OCI-M2 (cell line): Measurements from ENCODE around the gene KRTAP10-12.

ENCODE experiments used
- DNase-seq: peaks from one replicate; lab custom pipeline; 2025; ENCODE audit not compliant: unreplicated experiment; lab: John Stamatoyannopoulos, UW

KRTAP10-12 gene

DNA sequence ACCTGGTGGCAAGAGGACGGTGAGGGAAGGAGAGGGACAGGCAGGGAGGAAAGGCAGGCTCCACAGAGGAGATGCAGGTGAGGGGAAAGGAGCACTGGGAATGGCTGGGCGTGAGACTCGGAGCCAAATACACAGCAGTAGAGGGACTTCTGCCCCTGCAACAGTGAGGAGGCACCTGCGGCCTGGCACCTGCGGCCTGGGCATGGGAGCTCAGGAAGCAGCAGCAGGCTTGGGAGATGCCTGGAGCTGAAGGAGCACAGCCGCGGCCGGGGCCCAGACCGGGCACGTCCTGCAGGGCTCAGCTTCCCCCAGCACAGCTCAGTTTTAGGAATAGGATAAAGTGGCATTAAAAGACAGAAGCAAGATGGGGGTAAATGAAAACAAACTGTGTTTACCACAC is 35.3 kb downstream of the KRTAP10-12 start:
- no peak for DNase-seq

DNA sequence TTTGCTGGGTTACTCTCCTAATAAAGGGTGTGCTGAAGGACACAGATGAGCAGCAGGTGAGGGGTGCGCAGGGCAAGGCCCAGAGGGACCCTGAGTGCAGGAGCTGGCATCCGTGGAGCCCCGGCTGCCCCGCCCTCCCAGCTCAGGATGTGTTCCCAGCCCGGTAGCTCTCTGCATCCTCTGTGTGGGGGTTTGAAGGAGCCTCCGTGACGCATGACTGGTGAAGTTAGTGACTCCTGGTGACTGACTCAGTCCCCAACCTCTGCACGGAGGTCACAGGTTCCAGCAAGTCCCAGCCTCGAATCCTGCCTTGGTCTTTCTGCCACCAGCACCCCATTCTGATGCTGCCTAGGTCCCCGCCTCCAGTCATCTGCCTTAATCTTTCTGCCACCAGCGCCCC is 36.0 kb downstream of the KRTAP10-12 start:
- no peak for DNase-seq

DNA sequence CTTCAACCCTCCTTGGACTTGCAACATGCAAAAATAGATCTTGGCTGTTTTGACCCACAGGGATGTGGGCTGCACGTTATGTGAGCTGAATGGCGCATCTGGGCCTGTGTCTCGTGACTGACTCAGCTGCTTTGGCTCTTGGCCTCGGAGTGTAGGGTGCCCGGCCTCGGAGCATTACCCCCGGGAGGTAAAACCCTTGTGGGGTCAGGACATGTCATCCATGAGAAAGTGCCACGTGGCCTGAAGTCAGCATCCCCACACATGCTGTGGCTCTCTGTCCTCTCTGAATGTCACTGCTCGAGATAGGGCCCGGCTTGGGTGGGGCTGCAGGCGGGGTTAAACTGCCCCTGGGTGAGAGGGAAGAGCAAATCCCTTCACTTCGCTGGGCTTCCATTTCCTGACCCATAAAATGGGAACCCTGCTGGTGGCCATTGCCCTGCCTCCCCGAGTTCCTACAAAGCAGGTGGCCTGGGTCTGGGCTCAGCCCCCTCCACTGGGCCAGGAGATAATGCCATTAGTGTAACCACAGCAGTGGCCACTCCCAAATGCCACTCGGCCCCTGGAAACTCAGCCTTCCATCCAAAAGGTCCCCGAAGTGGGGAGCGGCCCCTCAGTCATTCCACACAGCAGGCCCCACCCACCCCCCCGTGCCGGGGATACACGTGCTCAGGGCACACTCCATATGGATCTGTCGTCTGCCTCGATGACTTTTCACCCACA is 37.2 kb downstream of the KRTAP10-12 start:
- no peak for DNase-seq

DNA sequence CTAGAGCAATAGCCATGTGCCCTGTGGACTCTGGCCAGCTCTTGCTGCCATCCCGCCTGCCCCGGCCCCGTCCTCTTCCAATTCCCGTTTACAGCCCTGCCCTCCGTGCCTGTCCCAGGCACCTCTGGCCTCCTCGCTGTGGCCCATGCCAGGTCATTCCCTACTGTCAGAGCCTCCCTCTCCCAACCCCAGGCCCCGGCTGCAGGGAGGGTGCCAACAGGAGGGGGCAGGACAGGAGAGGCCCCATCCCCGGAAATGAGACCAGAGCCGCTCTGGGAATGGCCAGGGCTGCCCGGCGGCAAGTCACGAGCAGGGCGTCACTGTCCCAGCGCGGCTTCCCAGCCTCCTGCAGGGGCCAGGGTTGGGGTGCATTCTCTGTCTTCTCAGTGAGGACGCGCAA is 37.9 kb downstream of the KRTAP10-12 start:
- no peak for DNase-seq

DNA sequence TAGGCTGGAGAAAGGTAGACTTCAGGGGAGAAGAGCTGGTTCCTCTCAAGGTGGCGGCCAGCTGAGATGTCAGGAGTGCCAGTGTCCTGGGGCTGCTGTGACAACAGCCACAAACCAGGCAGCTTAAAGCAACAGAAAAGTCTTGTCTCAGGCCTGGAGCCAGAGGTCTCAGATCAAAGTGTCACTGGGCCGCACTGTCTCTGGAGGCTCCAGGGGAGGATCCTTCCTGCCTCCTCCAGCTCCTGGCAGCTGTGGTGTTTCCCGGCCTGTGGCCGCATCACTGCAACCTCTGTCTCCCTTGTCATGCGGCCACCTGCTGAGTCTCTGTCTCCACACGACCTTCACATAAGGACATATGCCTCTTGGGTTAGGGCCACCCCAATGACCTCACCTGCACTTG is 38.8 kb downstream of the KRTAP10-12 start:
- DNase-seq: no peak

DNA sequence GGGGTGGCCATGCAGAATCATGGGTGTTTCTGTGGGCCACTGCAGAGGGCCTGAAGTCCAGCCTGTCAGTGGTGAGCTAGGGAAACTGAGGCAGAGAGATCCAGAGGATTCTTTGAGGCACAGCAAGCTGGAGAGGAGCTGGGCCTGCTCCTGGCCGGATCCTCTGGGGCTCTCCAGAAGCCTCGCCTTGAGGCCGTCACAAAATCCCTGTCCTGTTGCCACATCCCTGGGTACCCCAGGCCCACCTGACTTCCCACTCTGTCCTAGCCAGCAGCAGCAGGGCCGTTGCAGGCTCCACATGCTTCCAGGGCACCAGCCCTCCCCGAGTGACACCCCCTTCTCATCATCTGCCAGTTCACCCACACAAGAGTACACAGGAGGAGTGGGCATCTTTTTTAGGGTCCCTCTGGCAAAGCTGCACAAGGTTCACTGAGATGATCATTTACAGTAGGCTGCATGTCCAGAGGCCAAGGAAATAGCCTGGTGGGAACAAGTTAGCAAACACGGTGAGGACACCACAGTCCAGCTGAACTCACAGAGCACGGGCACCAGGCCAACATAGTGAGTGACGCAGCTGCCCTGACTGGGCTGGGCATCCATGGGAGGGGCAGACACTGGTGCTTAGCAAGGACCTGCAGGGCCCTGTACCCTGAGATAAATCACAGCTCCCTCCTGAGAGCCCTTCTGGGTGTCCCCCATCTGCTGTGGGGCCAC is 39.5 kb downstream of the KRTAP10-12 start:
- DNase-seq: no peak

DNA sequence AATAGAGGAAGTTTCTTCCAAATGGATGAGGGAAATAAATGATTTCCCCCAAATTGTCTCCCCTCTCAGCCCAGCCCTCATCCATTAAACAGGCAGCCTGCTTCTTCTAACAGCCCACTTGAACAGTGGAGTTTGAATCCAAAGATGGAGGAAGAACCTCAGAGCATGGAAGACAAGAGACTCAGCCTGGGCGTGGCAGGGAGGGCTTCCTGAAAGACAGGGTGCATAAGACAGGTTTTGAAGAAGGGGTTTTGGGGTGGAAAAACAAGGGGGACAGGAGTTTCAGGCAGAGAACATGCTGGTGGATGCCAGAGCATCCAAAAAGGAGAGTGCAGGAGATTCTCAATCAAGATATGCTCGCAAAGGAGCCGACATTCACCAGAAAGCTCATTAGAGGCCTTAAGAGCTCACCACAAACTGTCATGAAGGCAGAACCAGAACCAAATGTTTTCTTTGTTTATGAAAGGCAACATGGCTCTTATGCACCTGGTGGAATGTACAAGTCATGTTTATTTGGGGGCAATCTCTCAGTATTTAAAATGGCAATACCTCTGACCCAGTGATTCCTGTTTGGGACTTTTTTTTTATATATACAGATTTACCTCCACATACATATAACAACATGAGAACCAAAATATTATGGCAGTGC is 40.9 kb downstream of the KRTAP10-12 start:
- DNase-seq: no peak

DNA sequence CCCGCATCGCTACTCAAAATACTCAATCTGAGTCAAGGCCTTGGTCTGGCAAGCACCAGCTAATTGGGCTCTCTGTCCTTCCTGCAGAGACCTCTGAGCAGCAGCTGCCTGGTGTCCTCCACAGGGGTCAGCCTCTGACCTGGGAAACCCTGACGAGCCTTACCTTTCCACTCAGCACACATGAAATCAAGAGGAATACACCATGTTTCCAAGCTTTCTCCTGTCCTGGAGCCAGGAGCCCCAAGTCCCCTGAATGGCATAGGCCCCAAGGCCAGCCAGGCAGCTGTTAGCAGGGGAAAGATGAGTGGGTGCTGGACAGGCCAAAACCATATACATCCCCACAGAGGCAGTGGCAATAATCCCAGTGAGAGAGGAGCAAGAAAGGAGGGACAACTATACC is 41.6 kb downstream of the KRTAP10-12 start:
- DNase-seq: no peak

DNA sequence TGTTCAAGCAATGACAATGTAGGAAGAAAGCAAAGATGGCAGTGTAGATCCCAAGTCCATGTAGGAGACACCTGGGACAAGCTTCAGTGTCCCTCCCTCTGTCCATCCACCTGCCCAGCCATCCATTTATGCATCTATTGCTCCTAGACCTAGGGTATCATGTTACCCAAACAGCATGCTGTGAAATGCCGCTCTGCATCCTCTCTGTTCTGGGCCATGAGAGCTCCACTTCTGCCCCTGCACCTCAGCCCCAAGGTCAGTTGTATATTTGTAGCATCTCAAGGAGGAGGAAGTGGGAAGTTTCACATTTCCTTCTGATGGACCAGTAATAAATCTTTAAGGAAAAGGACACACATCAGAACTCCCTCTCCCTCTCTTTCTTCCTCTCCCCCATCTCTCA is 42.3 kb downstream of the KRTAP10-12 start:
- no peak for DNase-seq

DNA sequence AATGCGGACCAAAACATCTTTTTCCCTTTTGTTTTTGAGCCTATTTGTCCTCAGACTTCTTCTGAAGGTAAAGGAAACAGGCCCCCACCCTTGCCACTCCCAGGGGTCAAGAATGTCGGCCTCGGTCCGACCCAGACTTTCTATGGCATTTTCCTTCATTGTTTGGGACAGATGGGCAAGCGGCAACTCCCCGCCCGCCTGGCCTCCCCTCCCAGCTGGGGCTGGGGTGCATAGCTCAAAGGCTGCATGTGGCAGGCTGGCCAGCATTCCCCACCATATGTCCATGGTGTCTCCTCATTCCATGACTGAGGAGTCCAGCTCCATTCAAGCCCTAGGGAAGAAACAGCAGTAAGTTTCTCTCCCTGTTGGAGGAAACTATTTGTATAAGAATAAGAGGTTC is 43.8 kb downstream of the KRTAP10-12 start:
- no peak for DNase-seq

DNA sequence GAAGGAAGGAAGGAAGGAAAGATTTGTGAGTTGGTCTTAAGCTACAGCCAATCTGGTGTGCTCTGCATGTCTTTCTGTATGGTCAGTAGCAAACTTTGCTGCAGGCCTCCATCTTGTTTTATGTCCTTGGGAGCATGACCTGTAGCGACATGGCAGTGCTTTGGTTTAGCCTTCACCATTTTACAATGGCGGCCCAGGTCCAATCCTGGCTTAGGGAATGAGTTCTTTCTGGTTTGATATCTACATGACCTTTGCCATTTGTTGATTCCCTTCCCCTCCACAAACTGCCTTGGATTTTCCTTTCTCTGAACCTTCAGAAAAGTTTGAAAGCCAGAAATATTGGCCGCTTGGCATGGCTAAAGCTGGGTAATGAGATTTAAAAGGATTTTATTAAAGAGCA is 44.9 kb downstream of the KRTAP10-12 start:
- no peak for DNase-seq

DNA sequence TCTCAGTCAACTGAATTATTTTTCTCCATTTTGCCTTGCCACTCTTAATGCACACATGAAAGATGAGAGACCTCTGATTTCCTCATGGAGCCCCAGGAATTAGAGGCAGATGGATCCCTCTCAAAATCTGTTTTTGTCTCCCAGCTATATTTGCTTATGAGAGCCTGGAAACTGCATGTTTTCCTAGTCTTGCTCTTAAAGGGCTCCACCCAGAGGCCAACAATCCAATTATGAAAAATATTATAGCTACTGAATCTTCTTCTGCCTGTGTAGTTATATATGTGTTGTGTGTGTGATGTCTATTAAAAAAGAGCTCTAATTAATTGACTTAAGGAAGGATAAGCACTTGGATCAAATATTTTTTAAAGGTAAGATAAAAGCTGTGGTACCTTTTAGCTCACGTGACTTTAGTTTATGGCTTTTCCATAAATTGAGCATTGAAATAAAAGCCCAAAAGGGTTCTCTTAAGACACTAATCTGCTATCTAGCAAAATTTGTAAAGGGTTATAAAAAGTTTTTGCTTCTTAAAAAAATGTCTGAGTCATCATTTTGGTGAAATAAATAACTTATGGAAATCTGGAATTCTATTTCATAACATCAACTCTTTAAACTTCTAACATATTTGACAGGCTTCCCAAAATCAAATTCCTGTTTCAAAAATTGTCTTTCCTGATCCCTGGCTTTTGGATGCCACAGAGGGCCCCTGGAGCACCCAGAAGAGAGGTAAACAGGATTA is 45.6 kb downstream of the KRTAP10-12 start:
- no peak for DNase-seq
